Measurements from ENCODE around the gene IL1RAPL1.

Gene IL1RAPL1

GRCh38 chrX:29788991-29789699 lies 1201.9 kb downstream of the IL1RAPL1 start:
- no peak for TF ChIP-seq FOXP2 (optimal IDR thresholded peaks at IDR 0.05; ENCODE audit: borderline replicate concordance, extremely low read depth, extremely low read length, insufficient read depth)
- no peak for TF ChIP-seq TAF1 (IDR thresholded peaks at IDR 0.05; ENCODE audit: borderline replicate concordance, insufficient read depth, low read length)
- no peak for TF ChIP-seq POLR2AphosphoS5 (IDR thresholded peaks at IDR 0.05; ENCODE audit: low read depth, low read length)
- TF ChIP-seq, protein P1, sequence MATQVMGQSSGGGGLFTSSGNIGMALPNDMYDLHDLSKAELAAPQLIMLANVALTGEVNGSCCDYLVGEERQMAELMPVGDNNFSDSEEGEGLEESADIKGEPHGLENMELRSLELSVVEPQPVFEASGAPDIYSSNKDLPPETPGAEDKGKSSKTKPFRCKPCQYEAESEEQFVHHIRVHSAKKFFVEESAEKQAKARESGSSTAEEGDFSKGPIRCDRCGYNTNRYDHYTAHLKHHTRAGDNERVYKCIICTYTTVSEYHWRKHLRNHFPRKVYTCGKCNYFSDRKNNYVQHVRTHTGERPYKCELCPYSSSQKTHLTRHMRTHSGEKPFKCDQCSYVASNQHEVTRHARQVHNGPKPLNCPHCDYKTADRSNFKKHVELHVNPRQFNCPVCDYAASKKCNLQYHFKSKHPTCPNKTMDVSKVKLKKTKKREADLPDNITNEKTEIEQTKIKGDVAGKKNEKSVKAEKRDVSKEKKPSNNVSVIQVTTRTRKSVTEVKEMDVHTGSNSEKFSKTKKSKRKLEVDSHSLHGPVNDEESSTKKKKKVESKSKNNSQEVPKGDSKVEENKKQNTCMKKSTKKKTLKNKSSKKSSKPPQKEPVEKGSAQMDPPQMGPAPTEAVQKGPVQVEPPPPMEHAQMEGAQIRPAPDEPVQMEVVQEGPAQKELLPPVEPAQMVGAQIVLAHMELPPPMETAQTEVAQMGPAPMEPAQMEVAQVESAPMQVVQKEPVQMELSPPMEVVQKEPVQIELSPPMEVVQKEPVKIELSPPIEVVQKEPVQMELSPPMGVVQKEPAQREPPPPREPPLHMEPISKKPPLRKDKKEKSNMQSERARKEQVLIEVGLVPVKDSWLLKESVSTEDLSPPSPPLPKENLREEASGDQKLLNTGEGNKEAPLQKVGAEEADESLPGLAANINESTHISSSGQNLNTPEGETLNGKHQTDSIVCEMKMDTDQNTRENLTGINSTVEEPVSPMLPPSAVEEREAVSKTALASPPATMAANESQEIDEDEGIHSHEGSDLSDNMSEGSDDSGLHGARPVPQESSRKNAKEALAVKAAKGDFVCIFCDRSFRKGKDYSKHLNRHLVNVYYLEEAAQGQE (IDR thresholded peaks at IDR 0.05; ENCODE audit: insufficient read depth in 1 of 2, low read depth in 2 of 2, low read length in 2 of 2) = no peak
- TF ChIP-seq SIN3A (IDR thresholded peaks at IDR 0.05; ENCODE audit: borderline replicate concordance, insufficient read depth, low read length) = no peak

- no peak for TF ChIP-seq FOXP2 (optimal IDR thresholded peaks at IDR 0.05; ENCODE audit: borderline replicate concordance, extremely low read depth, extremely low read length, insufficient read depth)
Observed at GRCh38 chrX:29792335-29792734, 1205.1 kb downstream of the IL1RAPL1 start.

GRCh38 chrX:29797156-29797555 lies 1209.9 kb downstream of the IL1RAPL1 start:
- TF ChIP-seq, protein P1 (IDR thresholded peaks at IDR 0.05; ENCODE audit: insufficient read depth in 1 of 2, low read depth in 2 of 2, low read length in 2 of 2) = no peak
- TF ChIP-seq TAF1 (IDR thresholded peaks at IDR 0.05; ENCODE audit: borderline replicate concordance, insufficient read depth, low read length) = no peak

DNA sequence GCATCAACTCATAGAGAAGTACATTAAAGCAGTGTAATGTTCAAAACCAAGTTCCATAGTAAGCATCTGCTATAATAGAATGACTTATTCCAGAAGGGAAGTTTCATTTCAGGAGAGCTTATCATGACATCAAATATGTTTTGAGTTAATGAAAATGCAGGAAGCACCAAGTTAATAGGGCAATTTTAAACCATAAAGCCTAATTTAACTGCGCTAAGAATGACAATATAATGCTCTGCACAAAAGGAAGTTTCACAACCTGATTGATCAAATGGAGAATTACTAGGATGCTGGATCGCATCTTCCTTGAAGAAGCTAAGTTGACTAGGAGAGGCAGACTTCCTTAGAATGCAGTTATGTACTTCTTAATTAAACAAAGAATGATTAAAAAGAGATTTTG lies 1211.2 kb downstream of the IL1RAPL1 start:
- TF ChIP-seq POLR2AphosphoS5 (IDR thresholded peaks at IDR 0.05; ENCODE audit: low read depth, low read length) (no peak), FOXP2 (optimal IDR thresholded peaks at IDR 0.05; ENCODE audit: borderline replicate concordance, extremely low read depth, extremely low read length, insufficient read depth) (no peak)

DNA sequence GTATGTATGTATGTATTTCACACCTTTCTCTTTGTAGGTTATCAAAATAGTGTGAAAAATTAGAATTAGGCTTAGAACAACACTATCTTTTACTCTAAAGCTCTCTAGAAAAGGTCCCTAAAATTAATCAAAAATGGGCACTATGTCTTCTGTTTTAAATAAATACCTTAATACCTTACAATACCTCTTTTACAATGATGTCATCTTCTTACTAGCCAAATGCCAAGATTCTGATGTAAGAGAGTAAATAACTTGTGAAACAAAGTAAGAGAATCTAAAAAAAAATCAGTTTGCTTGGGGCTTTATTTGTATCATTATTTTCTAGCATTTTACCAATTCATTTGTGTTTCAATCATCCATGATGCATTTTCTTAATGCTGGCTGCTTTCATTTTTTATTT lies 1225.9 kb downstream of the IL1RAPL1 start:
- TF ChIP-seq, protein P1 (IDR thresholded peaks at IDR 0.05; ENCODE audit: insufficient read depth in 1 of 2, low read depth in 2 of 2, low read length in 2 of 2) = no peak
- TF ChIP-seq TAF1 (IDR thresholded peaks at IDR 0.05; ENCODE audit: borderline replicate concordance, insufficient read depth, low read length) (no peak), FOXP2 (optimal IDR thresholded peaks at IDR 0.05; ENCODE audit: borderline replicate concordance, extremely low read depth, extremely low read length, insufficient read depth) (no peak), POLR2AphosphoS5 (IDR thresholded peaks at IDR 0.05; ENCODE audit: low read depth, low read length) (no peak), SIN3A (IDR thresholded peaks at IDR 0.05; ENCODE audit: borderline replicate concordance, insufficient read depth, low read length) (no peak)

DNA sequence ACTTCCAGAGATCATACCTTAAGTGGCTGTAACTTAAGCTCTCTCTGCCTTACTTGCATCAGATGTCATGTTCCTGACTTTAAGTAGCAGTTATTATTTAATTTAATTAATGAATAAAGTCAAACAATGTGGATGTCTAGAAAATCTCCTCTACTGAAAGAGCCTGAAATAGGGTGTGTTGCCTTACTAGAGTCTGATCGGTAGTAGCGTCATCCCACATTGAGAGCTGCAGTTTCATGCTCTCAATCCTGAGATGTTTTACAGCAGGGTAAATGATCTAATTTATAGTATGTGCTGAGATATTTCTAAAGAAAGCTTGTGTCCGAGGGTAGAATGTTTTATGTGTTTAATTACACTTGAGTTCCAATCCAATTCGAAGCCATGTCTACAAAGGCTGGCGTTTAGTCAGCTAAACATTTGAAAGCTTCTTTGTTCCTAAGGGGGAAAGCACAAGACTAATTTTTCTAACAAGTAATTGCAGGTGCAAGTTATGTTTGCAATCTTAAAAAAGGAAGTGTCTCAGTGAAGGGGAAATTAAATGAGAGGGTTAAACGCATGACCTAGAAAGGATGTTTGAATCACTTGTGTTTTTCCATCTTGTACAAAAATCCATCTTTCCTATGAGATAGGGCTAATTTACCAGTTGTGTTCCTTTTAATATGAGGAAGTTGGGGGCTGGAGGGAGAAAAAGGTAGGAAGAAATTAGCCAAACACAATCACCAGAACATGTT lies 1237.1 kb downstream of the IL1RAPL1 start:
- no peak for TF ChIP-seq TAF1 (IDR thresholded peaks at IDR 0.05; ENCODE audit: borderline replicate concordance, insufficient read depth, low read length)
- TF ChIP-seq FOXP2 (optimal IDR thresholded peaks at IDR 0.05; ENCODE audit: borderline replicate concordance, extremely low read depth, extremely low read length, insufficient read depth) = no peak
- TF ChIP-seq, protein P1 (IDR thresholded peaks at IDR 0.05; ENCODE audit: insufficient read depth in 1 of 2, low read depth in 2 of 2, low read length in 2 of 2) = no peak
- TF ChIP-seq POLR2AphosphoS5 (IDR thresholded peaks at IDR 0.05; ENCODE audit: low read depth, low read length) = no peak
- TF ChIP-seq SIN3A (IDR thresholded peaks at IDR 0.05; ENCODE audit: borderline replicate concordance, insufficient read depth, low read length) = no peak

All from PFSK-1 (cell line).